Mucosa of descending colon (tissue), 3 donors: ENCODE results near the gene STARD3NL. TPM values are rescaled to one million over a fixed set of nuclear protein-coding genes. Genes with fewer than 3 reads are reported as not detected.

ENCODE experiments used
- ATAC-seq: fragments of 200-7000 bp; cut with Tn5 transposase; one replicate; pipeline ENCODE4 v1.9.1; 2020; ENCODE audit warnings: mild to moderate bottlenecking, moderate library complexity
- DNase-seq, 3 donors: peaks; one replicate each; pipeline ENCODE4 v3.0.0-alpha.2; 2020
- H3K36me3 ChIP-seq: fragments of 200-600 bp; one replicate; pipeline ENCODE4 v1.8.0; 2021; ENCODE audit warnings: low read depth, mild to moderate bottlenecking
- H3K4me1 ChIP-seq: fragments of 200-600 bp; one replicate; pipeline ENCODE4 v1.8.0; 2021; ENCODE audit warnings: low read depth, mild to moderate bottlenecking
- H3K4me3 ChIP-seq: fragments of 200-600 bp; one replicate; pipeline ENCODE4 v1.8.0; 2021; ENCODE audit warnings: mild to moderate bottlenecking
- H3K9me3 ChIP-seq: fragments of 200-600 bp; one replicate; pipeline ENCODE4 v1.8.0; 2021; ENCODE audit warnings: mild to moderate bottlenecking
- CTCF ChIP-seq: fragments of 200-600 bp; IDR thresholded peaks from one replicate; pipeline ENCODE4 v1.8.0; 2022; ENCODE audit warnings: antibody characterized with exemption, mild to moderate bottlenecking
- intact Hi-C, 2 donors: fragments of 100-400 bp; cut with DNase I in 1 of 2; cut with micrococcal nuclease in 1 of 2; formaldehyde crosslinking; loops; one replicate each; pipeline versions ENCODE4 v1.11.0 to v1.11.1; 2022; cut with DNase I, micrococcal nuclease
- total RNA-seq, 3 donors: library from RNA; stranded (reverse); fragmentation: NEBNext Ultra II Directional in 2 of 3; extraction: Animal tissue kit (Norgen Biotek cat#: 25700) in 2 of 3; gene quantifications; one replicate each; pipeline versions ENCODE4 v1.2.1 to v1.2.4, GENCODE V29; 2021 to 2023
- donor health status: DM: no; HTN: no; CAD: no; lungs with moderate emphysema.
- donor health status: DM: no; HTN: no; CAD: no.
- donor health status: DM: no; HTN: yes; CAD: no.

STARD3NL gene
- total RNA-seq, 3 donors from 2014 or later, result 24.7 to 30.0 (median 25.3) TPM

GRCh38 chr7:38206071-38206470 is 28.0 kb downstream of the STARD3NL start:
- DNase-seq, result no peak
- Histone ChIP-seq H3K4me3 (no peak overlapping the region), H3K4me1 (no peaks in the 10 kb centered on the region), H3K36me3 (no peaks in the 10 kb centered on the region), H3K9me3 (no peaks in the 10 kb centered on the region)
- intact Hi-C loops, result no loop called here
- ATAC-seq, result no peak
- TF ChIP-seq CTCF, result no peak

- Histone ChIP-seq H3K4me3 (no peak overlapping the region), H3K4me1 (no peaks in the 10 kb centered on the region), H3K36me3 (no peaks in the 10 kb centered on the region), H3K9me3 (no peaks in the 10 kb centered on the region)
- intact Hi-C loops, result no loop called here
- no peak for TF ChIP-seq CTCF
- no peak for ATAC-seq
- DNase-seq, result no peak
These were observed 29.8 kb downstream of the STARD3NL start for GRCh38 chr7:38207843-38208242.

GRCh38 chr7:38211486-38211885 is 33.4 kb downstream of the STARD3NL start:
- no peak for TF ChIP-seq CTCF
- DNase-seq (no peak), ATAC-seq (no peak)
- no peaks in the 10 kb centered on the region for H3K9me3 ChIP-seq
- peaks cover 19% of the 10 kb centered on the region for H3K4me1 ChIP-seq
- intact Hi-C loops, result no loop called here
- no peaks in the 10 kb centered on the region for H3K36me3 ChIP-seq
- H3K4me3 ChIP-seq, result no peak overlapping the region

GRCh38 chr7:38211940-38212339 is 33.9 kb downstream of the STARD3NL start:
- no peak for TF ChIP-seq CTCF
- H3K36me3 ChIP-seq, result no peaks in the 10 kb centered on the region
- H3K4me1 ChIP-seq, result peaks cover 20% of the 10 kb centered on the region
- H3K4me3 ChIP-seq, result no peak overlapping the region
- no peaks in the 10 kb centered on the region for H3K9me3 ChIP-seq
- DNase-seq, result no peak
- intact Hi-C loops, result no loop called here
- ATAC-seq, result no peak

GRCh38 chr7:38215115-38215514 is 37.1 kb downstream of the STARD3NL start:
- DNase-seq (peak in 1 of 3 donors; percentile 15), ATAC-seq (peak; percentile 26)
- intact Hi-C loops, result no loop called here
- Histone ChIP-seq H3K9me3 (no peaks in the 10 kb centered on the region), H3K4me3 (no peak overlapping the region), H3K36me3 (no peaks in the 10 kb centered on the region), H3K4me1 (peaks cover 20% of the 10 kb centered on the region)
- TF ChIP-seq CTCF, result no peak
